HEK293T (cell line): Measurements from ENCODE around the gene TMTC2.

Experiments
- CTCF ChIA-PET: fragments of 350-600 bp; formaldehyde crosslinking; extraction: SDS; loops from one replicate; lab custom pipeline; 2021; ENCODE audit warnings: antibody characterized with exemption, inconsistent platforms; lab: Yijun Ruan, JAX
- POLR2A ChIA-PET: fragments of 350-600 bp; formaldehyde crosslinking; extraction: SDS; loops from one replicate; lab custom pipeline; 2020; ENCODE audit warnings: antibody characterized with exemption, inconsistent platforms; lab: Yijun Ruan, JAX
- DNase-seq: peaks from one replicate; pipeline ENCODE4 v3.0.0; 2012; ENCODE audit warnings: mixed read lengths; ENCODE audit errors: extremely low spot score
- ARNT ChIP-seq: fragments of 450-650 bp; IDR thresholded peaks from 2 replicates; pipeline ENCODE4 v1.6.1; 2017; ENCODE audit warnings: mild to moderate bottlenecking
- BHLHE40 ChIP-seq: fragments of 450-650 bp; IDR thresholded peaks from 2 replicates; pipeline ENCODE4 v1.6.1; 2016; ENCODE audit warnings: mild to moderate bottlenecking, moderate library complexity, borderline replicate concordance
- CTBP1 ChIP-seq: fragments of 450-650 bp; IDR thresholded peaks from 2 replicates; pipeline ENCODE4 v1.6.1; 2016; ENCODE audit warnings: borderline replicate concordance
- ELF4 ChIP-seq: fragments of 450-650 bp; IDR thresholded peaks from 2 replicates; pipeline ENCODE4 v1.6.1; 2017; ENCODE audit warnings: antibody characterized with exemption
- FOXA1 ChIP-seq: fragments of 450-650 bp; IDR thresholded peaks from 2 replicates; pipeline ENCODE4 v1.6.1; 2016; ENCODE audit warnings: mild to moderate bottlenecking
- FOXK2 ChIP-seq: fragments of 450-650 bp; IDR thresholded peaks from 2 replicates; pipeline ENCODE4 v1.6.1; 2016; ENCODE audit warnings: mild to moderate bottlenecking
- FOXM1 ChIP-seq: fragments of 450-650 bp; IDR thresholded peaks from 2 replicates; pipeline ENCODE4 v1.6.1; 2017; ENCODE audit warnings: mild to moderate bottlenecking, borderline replicate concordance
- HDGF ChIP-seq: fragments of 450-650 bp; IDR thresholded peaks from 2 replicates; pipeline ENCODE4 v1.6.1; 2017; ENCODE audit warnings: antibody characterized with exemption, borderline replicate concordance
- L3MBTL2 ChIP-seq: fragments of 450-650 bp; conservative IDR thresholded peaks from 2 replicates; pipeline ENCODE4 v1.6.1; 2016; ENCODE audit warnings: mild to moderate bottlenecking
- LEF1 ChIP-seq: fragments of 450-650 bp; IDR thresholded peaks from 2 replicates; pipeline ENCODE4 v1.6.1; 2017; ENCODE audit warnings: mild to moderate bottlenecking, borderline replicate concordance
- NFRKB ChIP-seq: fragments of 450-650 bp; IDR thresholded peaks from 2 replicates; pipeline ENCODE4 v1.6.1; 2016; ENCODE audit warnings: mild to moderate bottlenecking, moderate library complexity
- SP1 ChIP-seq: fragments of 450-650 bp; IDR thresholded peaks from 2 replicates; pipeline ENCODE4 v1.6.1; 2017
- SUZ12 ChIP-seq: fragments of 450-650 bp; IDR thresholded peaks from 2 replicates; pipeline ENCODE4 v1.6.1; 2016; ENCODE audit warnings: mild to moderate bottlenecking
- TARDBP ChIP-seq: fragments of 450-650 bp; IDR thresholded peaks from 2 replicates; pipeline ENCODE4 v1.6.1; 2016
- ZNF384 ChIP-seq: fragments of 450-650 bp; IDR thresholded peaks from 2 replicates; pipeline ENCODE4 v1.6.1; 2016
- TF ChIP-seq, protein P1 (sequence below): fragments of 450-650 bp; IDR thresholded peaks from 2 replicates; pipeline ENCODE4 v1.6.1; 2016

TMTC2 gene

DNA sequence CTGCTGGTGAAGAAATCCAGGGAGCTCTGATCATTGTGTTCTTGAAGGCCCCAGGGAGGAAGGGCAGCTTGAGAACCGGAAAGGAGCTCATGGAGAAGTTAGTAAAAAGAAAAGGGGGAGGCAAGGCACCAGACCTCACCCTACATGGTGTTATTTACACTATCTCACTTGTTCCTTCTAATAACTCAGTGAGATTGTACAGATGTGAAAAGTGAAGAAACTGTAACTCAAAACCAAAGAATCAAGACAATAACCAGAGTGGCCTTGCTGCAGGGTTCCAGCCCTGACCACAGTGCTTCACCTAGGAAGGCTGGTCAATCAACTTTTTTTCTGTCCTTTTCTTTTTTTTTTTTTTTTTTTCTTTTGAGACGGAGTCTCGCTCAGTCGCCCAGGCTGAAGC is 353.6 kb downstream of the TMTC2 start:
- TF ChIP-seq SP1 (no peak), ELF4 (no peak), CTBP1 (no peak), HDGF (no peak), FOXK2 (no peak), L3MBTL2 (no peak), FOXA1 (no peak), ZNF384 (no peak), TARDBP (no peak)
- no peak for DNase-seq
- ChIA-PET POLR2A (no interaction called here), CTCF (no interaction called here)

DNA sequence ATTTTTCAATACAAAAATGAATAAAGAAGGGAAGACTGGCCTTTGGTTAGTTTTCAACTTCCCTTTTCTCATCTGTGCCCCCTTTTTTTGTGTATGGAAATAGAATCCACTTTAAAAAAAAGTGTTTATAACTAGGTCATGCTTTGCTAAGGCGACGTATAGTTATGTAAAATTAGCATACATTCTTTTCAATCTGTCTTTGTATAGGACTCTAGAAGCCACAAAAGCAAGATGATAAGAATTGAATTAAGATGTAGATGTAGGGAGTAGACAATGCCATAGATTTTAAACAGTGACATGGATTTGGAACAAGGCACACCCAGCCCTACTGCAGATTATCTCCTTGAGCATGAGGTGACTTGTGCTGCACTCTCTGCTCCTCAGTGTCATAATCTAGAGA is 354.3 kb downstream of the TMTC2 start:
- no peak for DNase-seq
- TF ChIP-seq FOXK2 (no peak), CTBP1 (no peak), FOXM1 (no peak), ARNT (no peak), HDGF (no peak), L3MBTL2 (no peak), LEF1 (no peak), SUZ12 (no peak), TARDBP (no peak)
- TF ChIP-seq, protein P1, sequence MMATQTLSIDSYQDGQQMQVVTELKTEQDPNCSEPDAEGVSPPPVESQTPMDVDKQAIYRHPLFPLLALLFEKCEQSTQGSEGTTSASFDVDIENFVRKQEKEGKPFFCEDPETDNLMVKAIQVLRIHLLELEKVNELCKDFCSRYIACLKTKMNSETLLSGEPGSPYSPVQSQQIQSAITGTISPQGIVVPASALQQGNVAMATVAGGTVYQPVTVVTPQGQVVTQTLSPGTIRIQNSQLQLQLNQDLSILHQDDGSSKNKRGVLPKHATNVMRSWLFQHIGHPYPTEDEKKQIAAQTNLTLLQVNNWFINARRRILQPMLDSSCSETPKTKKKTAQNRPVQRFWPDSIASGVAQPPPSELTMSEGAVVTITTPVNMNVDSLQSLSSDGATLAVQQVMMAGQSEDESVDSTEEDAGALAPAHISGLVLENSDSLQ: no peak
- ChIA-PET POLR2A (no interaction called here), CTCF (no interaction called here)

DNA sequence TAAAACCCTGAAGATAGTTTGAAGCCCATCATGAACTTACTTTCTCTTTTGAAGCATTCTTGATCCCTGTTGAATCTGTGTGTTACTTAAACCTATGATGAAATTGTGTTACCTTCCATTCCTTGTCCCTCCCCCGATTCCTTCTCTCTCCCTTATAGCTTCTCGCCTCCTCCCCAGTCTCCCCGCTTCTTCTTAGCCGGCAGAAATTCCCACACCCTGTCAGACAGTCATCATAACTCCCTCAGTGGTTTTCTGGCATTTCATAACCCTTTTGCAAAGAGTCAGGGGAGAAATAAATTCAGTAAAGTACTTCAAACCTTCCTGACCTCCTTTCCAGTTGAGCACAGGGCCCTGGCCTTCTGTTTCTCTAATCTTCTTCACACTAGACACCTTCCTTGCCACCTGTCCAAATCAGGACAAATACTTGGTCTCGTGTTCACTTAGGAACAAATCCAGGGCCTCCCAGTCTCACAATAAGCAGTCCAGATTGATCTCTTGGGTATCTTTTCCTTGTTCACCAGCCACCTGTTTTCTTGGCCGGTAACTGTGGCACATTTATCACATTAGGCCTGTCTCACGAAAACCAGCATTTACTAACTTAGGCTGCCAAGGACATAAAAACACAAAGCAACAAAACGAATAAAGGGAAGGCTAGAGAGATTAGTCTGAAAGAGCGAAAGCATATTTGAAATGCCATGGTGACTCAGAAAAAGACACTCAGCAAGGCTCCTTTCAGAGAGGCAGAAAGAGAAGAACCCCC is 355.9 kb downstream of the TMTC2 start:
- ChIA-PET POLR2A (no interaction called here), CTCF (no interaction called here)
- no peak for DNase-seq
- no peak for TF ChIP-seq SP1
- no peak for TF ChIP-seq CTBP1
- no peak for TF ChIP-seq ELF4
- no peak for TF ChIP-seq L3MBTL2
- TF ChIP-seq TARDBP: no peak
- no peak for TF ChIP-seq FOXM1
- no peak for TF ChIP-seq BHLHE40
- TF ChIP-seq ARNT: no peak
- no peak for TF ChIP-seq NFRKB
- TF ChIP-seq HDGF: no peak
- TF ChIP-seq SUZ12: no peak
- TF ChIP-seq, protein P1: no peak
- TF ChIP-seq FOXA1: no peak

DNA sequence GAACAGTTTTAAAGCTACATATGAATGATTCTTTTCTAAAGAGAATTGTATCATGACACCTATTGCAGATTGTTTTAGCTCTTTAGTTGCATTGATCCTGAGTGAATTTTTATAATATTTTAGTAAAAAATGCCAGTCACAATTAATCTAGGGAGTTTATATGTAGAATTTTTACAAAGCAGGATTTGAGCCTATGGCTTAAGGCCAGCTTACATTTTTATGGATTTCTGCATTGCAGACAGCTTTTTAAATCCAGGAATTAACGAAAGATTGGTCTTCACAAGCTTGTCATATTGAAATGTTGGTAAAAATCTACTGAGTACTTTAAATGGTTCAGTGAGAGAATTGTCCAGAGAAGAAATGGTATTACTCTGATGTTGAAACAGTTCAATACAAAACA is 358.0 kb downstream of the TMTC2 start:
- POLR2A ChIA-PET: no interaction called here
- CTCF ChIA-PET: no interaction called here
- TF ChIP-seq NFRKB (no peak), TARDBP (no peak), L3MBTL2 (no peak), SUZ12 (no peak), HDGF (no peak), ELF4 (no peak), SP1 (no peak), FOXA1 (no peak), ZNF384 (no peak), CTBP1 (no peak), LEF1 (no peak), FOXM1 (no peak), FOXK2 (no peak), ARNT (no peak), BHLHE40 (no peak)
- TF ChIP-seq, protein P1: no peak
- no peak for DNase-seq

DNA sequence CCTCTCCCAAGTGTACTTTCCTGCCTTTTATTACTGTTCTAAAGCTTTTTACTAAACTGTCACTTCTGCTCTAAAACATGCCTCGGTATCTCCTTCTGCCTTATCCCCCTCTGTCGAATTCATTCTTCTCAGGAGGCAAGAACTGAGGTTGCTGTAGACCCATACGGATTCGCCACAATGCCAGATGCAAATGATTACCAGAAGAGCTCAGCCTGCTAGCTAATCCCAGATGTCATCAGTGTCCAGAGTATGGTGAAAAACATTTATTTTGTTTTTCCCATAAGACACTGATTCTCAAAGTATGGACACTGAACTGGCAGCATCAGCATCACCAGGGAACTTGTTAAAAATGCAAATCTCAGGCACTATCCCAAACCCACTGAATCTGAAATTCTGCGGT is 359.3 kb downstream of the TMTC2 start:
- CTCF ChIA-PET: no interaction called here
- POLR2A ChIA-PET: no interaction called here
- no peak for TF ChIP-seq ARNT
- no peak for TF ChIP-seq HDGF
- no peak for TF ChIP-seq SUZ12
- TF ChIP-seq NFRKB: no peak
- TF ChIP-seq ELF4: no peak
- no peak for TF ChIP-seq L3MBTL2
- TF ChIP-seq ZNF384: no peak
- TF ChIP-seq CTBP1: no peak
- TF ChIP-seq FOXK2: no peak
- TF ChIP-seq SP1: no peak
- no peak for TF ChIP-seq TARDBP
- TF ChIP-seq LEF1: no peak
- TF ChIP-seq BHLHE40: no peak
- no peak for TF ChIP-seq FOXA1
- TF ChIP-seq, protein P1: no peak
- no peak for TF ChIP-seq FOXM1
- no peak for DNase-seq
